Transverse colon (tissue), 4 donors: ENCODE results near the gene RBBP7. TPM values are rescaled to one million over a fixed set of nuclear protein-coding genes. Genes with fewer than 3 reads are reported as not detected.

ENCODE experiments used
- DNase-seq: peaks from one replicate; pipeline ENCODE4 v3.0.0-alpha.2; 2019
- H3K27ac ChIP-seq, 4 donors: fragments of 200-600 bp; sonication (generic); 2 replicates each; pipeline ENCODE4 v1.5.1; 2016 to 2018; ENCODE audit warnings: inconsistent platforms in 4 of 4
- H3K27me3 ChIP-seq: fragments of 200-600 bp; sonication (generic); 2 replicates; pipeline ENCODE4 v1.5.1; 2017; ENCODE audit warnings: inconsistent platforms
- H3K36me3 ChIP-seq, 4 donors: fragments of 200-600 bp; sonication (generic); 2 replicates each; pipeline ENCODE4 v1.5.1; 2017 to 2019; ENCODE audit warnings: inconsistent platforms in 4 of 4
- H3K4me1 ChIP-seq, 4 donors: fragments of 200-600 bp; sonication (generic); 2 replicates each; pipeline ENCODE4 v1.5.1; 2017 to 2020; ENCODE audit warnings: inconsistent platforms in 4 of 4
- H3K4me3 ChIP-seq, 4 donors: fragments of 200-600 bp; sonication (generic); 1 replicate in 1 of 4; 2 replicates in 3 of 4; pipeline versions ENCODE4 v1.5.1 to v1.6.1; 2017 to 2019; ENCODE audit warnings: inconsistent platforms in 4 of 4
- H3K9me3 ChIP-seq, 2 donors: fragments of 200-600 bp; sonication (generic); 2 replicates each; pipeline ENCODE4 v1.5.1; 2017 to 2019; ENCODE audit warnings: inconsistent platforms in 2 of 2
- CTCF ChIP-seq, 5 experiments: fragments of 200-600 bp in 3 of 5; fragments of 450-650 bp in 2 of 5; sonication (generic) in 3 of 5; IDR thresholded peaks; 1 replicate in 2 of 5; 2 replicates in 3 of 5; pipeline ENCODE4 v1.5.1; 2016 to 2017; ENCODE audit warnings: antibody characterized with exemption in 5 of 5, inconsistent platforms in 3 of 5, mild to moderate bottlenecking in 2 of 5, moderate library complexity in 1 of 5
- EP300 ChIP-seq: sonication (generic); formaldehyde crosslinking; IDR thresholded peaks from one replicate; pipeline ENCODE4 v1.6.1; 2017; ENCODE audit warnings: antibody characterized with exemption, low read depth
- POLR2A ChIP-seq: fragments of 450-650 bp; IDR thresholded peaks from one replicate; pipeline ENCODE4 v1.6.1; 2016; ENCODE audit warnings: antibody characterized with exemption, mild to moderate bottlenecking, moderate library complexity
- POLR2AphosphoS5 ChIP-seq, 3 donors: sonication (generic); formaldehyde crosslinking; IDR thresholded peaks; one replicate each; pipeline ENCODE4 v1.6.1; 2016; ENCODE audit warnings: antibody characterized with exemption in 3 of 3
- WGBS, 2 donors: methylation state at CpG; one replicate each; pipeline ENCODE4 v1.1.5; 2018; ENCODE audit warnings: low coverage in 1 of 2; 5-methylcytosine and 5-hydroxymethylcytosine counted together
- in situ Hi-C, 4 donors: fragments of 200-750 bp; cut with MboI; loops; one replicate each; pipeline versions ENCODE4 v1.15.0 to v1.15.1; 2017; ENCODE audit warnings: low sequenced_read_pairs in 3 of 4, low pct_ligation_motif_present in 1 of 4, low pct_unique_long_range_greater_than_20kb in 1 of 4
- intact Hi-C: fragments of 100-400 bp; cut with DNase I; formaldehyde crosslinking; loops from one replicate; pipeline ENCODE4 v1.15.1; 2023; ENCODE audit warnings: low total_unique reads
- total RNA-seq, 4 donors: library from RNA; depleted of rRNA; stranded (reverse); fragments of >200 nt; gene quantifications; one replicate each; pipeline ENCODE4 v1.1.0, GENCODE V29; 2016

The RBBP7 gene
- total RNA-seq, 4 donors from 2014 or later = 32.2 to 67.4 (median 55.2) TPM

DNA sequence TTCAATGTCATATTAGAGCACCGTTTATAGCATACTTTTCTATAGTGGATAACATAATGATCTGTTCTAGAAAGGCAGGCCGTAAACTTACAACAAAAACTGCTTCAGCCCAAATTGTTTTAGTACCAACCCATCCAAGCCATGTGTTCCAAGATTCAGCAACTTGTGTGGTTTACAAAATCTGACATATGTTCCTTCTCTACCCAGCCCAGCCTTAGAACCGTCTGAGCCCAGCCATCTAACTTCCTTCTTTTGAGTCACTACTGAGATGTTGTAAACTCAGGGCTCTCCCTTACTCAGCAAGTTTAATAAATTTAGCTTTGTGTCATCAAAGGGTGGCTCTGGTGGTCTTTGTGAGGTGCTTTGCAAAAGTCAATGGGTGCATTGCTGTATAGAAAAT is 43.9 kb upstream of the RBBP7 start:
- 71 to 80% methylated on average over 1 to 3 of the region's 3 CpGs for WGBS, 2 donors
- TF ChIP-seq EP300 = no peak
- no peak for TF ChIP-seq POLR2AphosphoS5 (IDR thresholded peaks at IDR 0.05)
- TF ChIP-seq POLR2A = no peak
- TF ChIP-seq CTCF (IDR thresholded peaks at IDR 0.05) = no peak
- in situ Hi-C loops (loop anchor here in 1 of 4 donors (25.0 kb wide), 1 partner anchor 123 kb away; no protein-coding TSS in a partner anchor), intact Hi-C loops (no loop called here)
- DNase-seq = no peak
- Histone ChIP-seq H3K36me3 (no peaks in the 10 kb centered on the region), H3K4me1 (no peaks in the 10 kb centered on the region), H3K27me3 (no peaks in the 10 kb centered on the region), H3K27ac (no peak overlapping the region), H3K4me3 (no peak overlapping the region), H3K9me3 (no peaks in the 10 kb centered on the region)

GRCh38 chrX:16910376-16910775 is 40.2 kb upstream of the RBBP7 start:
- TF ChIP-seq EP300 = no peak
- TF ChIP-seq POLR2A = no peak
- TF ChIP-seq CTCF (IDR thresholded peaks at IDR 0.05) = no peak
- no peak overlapping the region for H3K4me3 ChIP-seq
- in situ Hi-C loops = loop anchor here in 1 of 4 donors (25.0 kb wide), 1 partner anchor 127 kb away; no protein-coding TSS in a partner anchor
- WGBS, 2 donors = 75% methylated on average over 1 of the region's 1 CpG; no CpG with 5 or more reads in 1 of the 2 donors
- no peaks in the 10 kb centered on the region for H3K27me3 ChIP-seq
- no peak overlapping the region for H3K27ac ChIP-seq
- H3K9me3 ChIP-seq = no peaks in the 10 kb centered on the region
- no peaks in the 10 kb centered on the region for H3K4me1 ChIP-seq
- no peaks in the 10 kb centered on the region for H3K36me3 ChIP-seq
- no peak for DNase-seq
- intact Hi-C loops = no loop called here

DNA sequence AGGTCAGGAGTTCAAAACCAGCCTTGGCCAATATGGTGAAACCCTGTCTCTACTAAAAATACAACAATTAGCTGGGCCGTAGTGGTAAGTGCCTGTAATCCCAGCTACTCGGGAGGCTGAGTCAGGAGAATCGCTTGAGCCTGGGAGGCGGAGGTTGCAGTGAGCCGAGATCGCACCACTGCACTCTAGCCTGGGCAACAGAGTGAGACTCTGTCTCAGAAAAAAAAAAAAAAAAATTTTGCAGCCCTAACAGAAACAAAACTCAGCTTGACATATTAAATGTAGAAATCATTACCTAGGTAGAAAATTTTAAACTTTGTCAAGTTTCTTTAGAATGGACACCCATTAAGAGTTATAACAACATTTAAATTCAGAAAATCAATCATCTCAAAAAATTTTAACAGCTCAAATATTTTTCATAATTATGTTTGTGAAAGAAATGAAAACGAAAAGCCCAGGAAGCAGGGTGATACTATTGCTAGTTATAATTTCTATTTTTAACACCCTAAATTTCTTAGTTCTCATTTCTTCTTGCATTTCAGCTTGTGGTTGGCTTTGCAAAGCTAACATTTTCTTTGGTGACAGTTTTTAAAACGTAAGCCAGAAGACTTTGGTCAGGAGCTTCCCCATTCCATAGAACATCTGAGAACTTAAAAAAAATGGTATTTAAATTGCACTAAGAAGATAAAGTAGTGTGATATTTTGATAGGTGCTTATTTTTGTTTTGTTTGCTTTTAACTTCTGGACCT is 33.3 kb upstream of the RBBP7 start:
- no peaks in the 10 kb centered on the region for H3K27me3 ChIP-seq
- H3K36me3 ChIP-seq = no peaks in the 10 kb centered on the region
- H3K4me1 ChIP-seq = no peaks in the 10 kb centered on the region
- intact Hi-C loops = no loop called here
- WGBS, 2 donors = 40 to 73% methylated on average over 1 to 8 of the region's 8 CpGs
- no peak for DNase-seq
- no peaks in the 10 kb centered on the region for H3K9me3 ChIP-seq
- no peak overlapping the region for H3K4me3 ChIP-seq
- H3K27ac ChIP-seq = no peak overlapping the region
- in situ Hi-C loops = loop anchor here in 1 of 4 donors (25.0 kb wide), 1 partner anchor 134 kb away; no protein-coding TSS in a partner anchor
- TF ChIP-seq POLR2A (no peak), EP300 (no peak), CTCF (IDR thresholded peaks at IDR 0.05) (no peak), POLR2AphosphoS5 (IDR thresholded peaks at IDR 0.05) (no peak)

DNA sequence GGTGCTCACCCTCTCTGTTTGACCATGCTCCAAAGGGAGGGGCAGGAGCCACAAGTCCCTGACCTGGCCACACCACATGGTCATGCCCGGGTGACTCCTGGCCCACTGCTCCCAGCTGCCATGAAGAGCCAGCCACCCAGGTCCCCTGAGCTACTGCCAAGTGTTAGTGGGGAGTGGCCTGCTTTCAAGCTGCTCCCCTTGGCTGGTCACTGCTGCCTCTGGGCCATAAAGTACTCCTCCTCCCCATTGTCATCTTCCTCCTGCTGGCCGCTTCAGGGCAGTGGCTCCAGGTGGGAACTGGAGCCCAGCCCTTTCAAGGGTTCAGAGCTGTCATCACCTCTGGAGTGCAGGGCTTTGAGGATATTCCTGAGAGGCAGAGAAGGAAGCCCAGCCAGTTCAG is 27.3 kb upstream of the RBBP7 start:
- Histone ChIP-seq H3K27me3 (no peaks in the 10 kb centered on the region), H3K9me3 (no peaks in the 10 kb centered on the region), H3K4me3 (no peak overlapping the region), H3K27ac (no peak overlapping the region), H3K4me1 (no peaks in the 10 kb centered on the region), H3K36me3 (no peaks in the 10 kb centered on the region)
- intact Hi-C loops (no loop called here), in situ Hi-C loops (loop anchor here in 2 of 4 donors (25.0 kb wide), 1 partner anchor 140 kb away; no protein-coding TSS in a partner anchor)
- TF ChIP-seq EP300 (no peak), POLR2A (no peak), CTCF (IDR thresholded peaks at IDR 0.05) (no peak), POLR2AphosphoS5 (IDR thresholded peaks at IDR 0.05) (no peak)
- no peak for DNase-seq
- 68% methylated on average over 2 of the region's 2 CpGs; no CpG with 5 or more reads in 1 of the 2 donors for WGBS, 2 donors
